H1 (cell line): ENCODE results near the gene TOR1AIP1. TPM values are rescaled to one million over a fixed set of nuclear protein-coding genes. Genes with fewer than 3 reads are reported as not detected.
"Not testable (repeated sequence)": the region's sequence is repeated elsewhere in the genome, so short reads cannot be mapped to it uniquely, and the experiment has no call there.

Source experiments
- CTCF ChIA-PET: fragments of 300-600 bp; sonication (Branson Sonifier 250); formaldehyde crosslinking; loops from one replicate; lab custom pipeline; 2021; ENCODE audit not compliant: partially characterized antibody; lab: Charles Lee
- POLR2A ChIA-PET: fragments of 300-600 bp; sonication (Branson Sonifier 250); formaldehyde crosslinking; loops from one replicate; lab custom pipeline; 2021; ENCODE audit warnings: inconsistent platforms; ENCODE audit not compliant: partially characterized antibody; lab: Charles Lee
- DNase-seq, 2 experiments: peaks; one replicate each; pipeline versions ENCODE4 v3.0.0 to v3.0.0-alpha.2; 2010 to 2022; ENCODE audit warnings: low spot score in 2 of 2, low read depth in 1 of 2, mixed read lengths in 1 of 2
- FAIRE-seq: peaks from 2 replicates; lab custom pipeline; 2011; peaks lifted over from hg19 to GRCh38; lab: Jason Lieb, UNC
- H2AFZ ChIP-seq: 2 replicates; pipeline ENCODE4 v1.8.1; 2012; ENCODE audit warnings: low read length, inconsistent platforms
- H2AK5ac ChIP-seq: 2 replicates; pipeline ENCODE4 v1.6.1; 2013; ENCODE audit warnings: low read depth, low read length
- H2BK120ac ChIP-seq: replicated peaks from 2 replicates; pipeline ENCODE3; 2013; ENCODE audit warnings: low read depth, low read length, inconsistent platforms
- H2BK12ac ChIP-seq: 2 replicates; pipeline ENCODE4 v1.6.1; 2013; ENCODE audit warnings: low read depth, low read length
- H2BK15ac ChIP-seq: 2 replicates; pipeline ENCODE4 v1.6.1; 2013; ENCODE audit warnings: low read length
- H2BK20ac ChIP-seq: 2 replicates; pipeline ENCODE4 v1.6.1; 2013; ENCODE audit warnings: low read length
- H2BK5ac ChIP-seq: 2 replicates; pipeline ENCODE4 v1.6.1; 2013; ENCODE audit warnings: low read depth, low read length
- H3K14ac ChIP-seq: 2 replicates; pipeline ENCODE4 v1.6.1; 2013; ENCODE audit warnings: inconsistent platforms; ENCODE audit not compliant: insufficient read length
- H3K18ac ChIP-seq: 2 replicates; pipeline ENCODE4 v1.6.1; 2013; ENCODE audit warnings: low read length; ENCODE audit errors: extremely low read depth
- H3K23ac ChIP-seq: 2 replicates; pipeline ENCODE4 v1.6.1; 2013; ENCODE audit warnings: inconsistent platforms; ENCODE audit not compliant: insufficient read length
- H3K23me2 ChIP-seq: 2 replicates; pipeline ENCODE4 v1.6.1; 2013; ENCODE audit warnings: low read depth, low read length
- H3K27ac ChIP-seq: 2 replicates; pipeline ENCODE4 v1.6.1; 2011; ENCODE audit warnings: low read depth, low read length, inconsistent platforms
- H3K27me3 ChIP-seq, 4 experiments: replicated peaks in 1 of 4; 1 replicate in 1 of 4; 2 replicates in 3 of 4; pipeline versions ENCODE4 v1.6.1 to v1.8.1; 2011 to 2013; ENCODE audit warnings: low read length in 3 of 4, mild to moderate bottlenecking in 3 of 4, inconsistent platforms in 2 of 4, mixed read lengths in 2 of 4, moderate library complexity in 1 of 4; ENCODE audit not compliant: control insufficient read depth in 3 of 4, insufficient read depth in 3 of 4; ENCODE audit errors: extremely low read depth in 1 of 4
- H3K36me3 ChIP-seq, 4 experiments: 2 replicates each; pipeline versions ENCODE4 v1.6.1 to v1.8.1; 2011 to 2013; ENCODE audit warnings: mild to moderate bottlenecking in 4 of 4, low read length in 3 of 4, moderate library complexity in 2 of 4, control low read depth in 1 of 4, inconsistent platforms in 1 of 4; ENCODE audit not compliant: insufficient read depth in 4 of 4, control insufficient read depth in 2 of 4
- H3K4ac ChIP-seq: replicated peaks from 2 replicates; pipeline ENCODE3; 2013; ENCODE audit warnings: low read length, low read depth, mixed read lengths, inconsistent platforms; ENCODE audit not compliant: insufficient read length
- H3K4me1 ChIP-seq, 4 experiments: replicated peaks in 1 of 4; 1 replicate in 1 of 4; 2 replicates in 3 of 4; pipeline versions ENCODE4 v1.6.1 to v1.8.1; 2011 to 2013; ENCODE audit warnings: low read length in 3 of 4, inconsistent platforms in 2 of 4, mixed read lengths in 1 of 4; ENCODE audit not compliant: insufficient read depth in 4 of 4, control insufficient read depth in 3 of 4
- H3K4me2 ChIP-seq, 2 experiments: 2 replicates each; pipeline versions ENCODE4 v1.6.1 to v1.8.1; 2011 to 2013; ENCODE audit warnings: low read depth in 2 of 2, low read length in 2 of 2, control low read depth in 1 of 2, inconsistent platforms in 1 of 2, mild to moderate bottlenecking in 1 of 2; ENCODE audit not compliant: insufficient read depth in 1 of 2
- H3K4me3 ChIP-seq, 4 experiments: fragments of 200-600, 300-600 bp in 1 of 4; sonication (generic), shearing (Covaris generic), sonication (Bioruptor Twin) in 1 of 4; 2 replicates each; pipeline versions ENCODE4 v1.5.1 to v1.8.1; 2011 to 2016; ENCODE audit warnings: low read length in 4 of 4, low read depth in 3 of 4, control low read depth in 2 of 4, inconsistent platforms in 2 of 4, mild to moderate bottlenecking in 2 of 4, mixed read lengths in 1 of 4, moderate library complexity in 1 of 4; ENCODE audit not compliant: insufficient read depth in 2 of 4; ENCODE audit errors: extremely low read depth in 1 of 4
- H3K56ac ChIP-seq: replicated peaks from 2 replicates; pipeline ENCODE3; 2013; ENCODE audit warnings: low read depth, mild to moderate bottlenecking, mixed read lengths, low read length, inconsistent platforms; ENCODE audit not compliant: insufficient read length
- H3K79me1 ChIP-seq: 2 replicates; pipeline ENCODE4 v1.6.1; 2013; ENCODE audit warnings: low read depth, low read length, control low read depth
- H3K79me2 ChIP-seq, 2 experiments: 2 replicates each; pipeline versions ENCODE4 v1.6.1 to v1.8.1; 2012 to 2013; ENCODE audit warnings: low read length in 2 of 2, mild to moderate bottlenecking in 2 of 2, inconsistent platforms in 1 of 2; ENCODE audit not compliant: insufficient read depth in 2 of 2, control insufficient read depth in 1 of 2
- H3K9ac ChIP-seq, 4 experiments: replicated peaks in 1 of 4; 1 replicate in 1 of 4; 2 replicates in 3 of 4; pipeline versions ENCODE4 v1.6.1 to v1.8.1; 2011 to 2013; ENCODE audit warnings: low read depth in 3 of 4, low read length in 3 of 4, control low read depth in 2 of 4, mild to moderate bottlenecking in 2 of 4, moderate library complexity in 2 of 4, inconsistent platforms in 1 of 4; ENCODE audit errors: extremely low read depth in 1 of 4
- H3K9me3 ChIP-seq, 2 experiments: 2 replicates each; pipeline versions ENCODE4 v1.6.1 to v1.8.1; 2012 to 2013; ENCODE audit warnings: mild to moderate bottlenecking in 2 of 2, moderate library complexity in 2 of 2, control low read depth in 1 of 2, inconsistent platforms in 1 of 2, low read depth in 1 of 2, low read length in 1 of 2, mixed read lengths in 1 of 2; ENCODE audit not compliant: insufficient read depth in 2 of 2
- H4K20me1 ChIP-seq, 2 experiments: replicated peaks in 1 of 2; 2 replicates each; pipeline versions ENCODE3 to v1.8.1; 2011 to 2013; ENCODE audit warnings: inconsistent platforms in 2 of 2, low read length in 2 of 2, mild to moderate bottlenecking in 1 of 2; ENCODE audit not compliant: insufficient read depth in 2 of 2, control insufficient read depth in 1 of 2
- H4K5ac ChIP-seq: 2 replicates; pipeline ENCODE4 v1.6.1; 2013; ENCODE audit warnings: low read length, low read depth, mixed read lengths, inconsistent platforms; ENCODE audit not compliant: insufficient read length
- H4K8ac ChIP-seq: 2 replicates; pipeline ENCODE4 v1.8.0; 2013; ENCODE audit warnings: mild to moderate bottlenecking, moderate library complexity, low read length, inconsistent platforms; ENCODE audit not compliant: insufficient read depth; ENCODE audit errors: extremely low read depth
- H4K91ac ChIP-seq: replicated peaks from 2 replicates; pipeline ENCODE3; 2013; ENCODE audit warnings: low read length, mixed read lengths, inconsistent platforms; ENCODE audit not compliant: insufficient read length
- WGBS, 2 experiments: shearing (Covaris generic) in 1 of 2; methylation state at CpG; one replicate each; pipeline versions ENCODE4 v1.1.6 to v1.1.7; 2013 to 2015; ENCODE audit warnings: low lambda C conversion rate in 2 of 2, mixed read lengths in 2 of 2, inconsistent platforms in 1 of 2, low coverage in 1 of 2, missing lambda C conversion rate in 1 of 2; ENCODE audit not compliant: insufficient replicate concordance in 2 of 2, insufficient coverage in 1 of 2, insufficient read length in 1 of 2; ENCODE audit errors: extremely low coverage in 1 of 2, missing lambda C conversion rate in 1 of 2; 5-methylcytosine and 5-hydroxymethylcytosine counted together
- polyA plus RNA-seq, 7 experiments: library from polyadenylated mRNA; depleted of rRNA in 3 of 7; stranded (reverse) in 5 of 7; unstranded in 2 of 7; fragments of >200 nt in 5 of 7; fragments of 200-250 nt in 2 of 7; gene quantifications; 1 replicate in 5 of 7; 2 replicates in 1 of 7; 4 replicates in 1 of 7; pipeline versions ENCODE4 v1.2.1 to v1.2.3, GENCODE V29; 2011 to 2013; ENCODE audit warnings: missing spikeins in 2 of 7, mixed read lengths in 2 of 7
- total RNA-seq: library from RNA; stranded (reverse); fragmentation: NEBNext Ultra II Directional; extraction: Animal tissue kit (Norgen Biotek cat#: 25700); gene quantifications from 2 replicates; pipeline ENCODE4 v1.2.1, GENCODE V29; 2021

The TOR1AIP1 gene
- total and polyA plus RNA-seq, 2 of the 8 experiments (the other 6 are each of a cell fraction or from before 2014, with no cell fraction given) = 5.7 to 22.8 TPM

DNA sequence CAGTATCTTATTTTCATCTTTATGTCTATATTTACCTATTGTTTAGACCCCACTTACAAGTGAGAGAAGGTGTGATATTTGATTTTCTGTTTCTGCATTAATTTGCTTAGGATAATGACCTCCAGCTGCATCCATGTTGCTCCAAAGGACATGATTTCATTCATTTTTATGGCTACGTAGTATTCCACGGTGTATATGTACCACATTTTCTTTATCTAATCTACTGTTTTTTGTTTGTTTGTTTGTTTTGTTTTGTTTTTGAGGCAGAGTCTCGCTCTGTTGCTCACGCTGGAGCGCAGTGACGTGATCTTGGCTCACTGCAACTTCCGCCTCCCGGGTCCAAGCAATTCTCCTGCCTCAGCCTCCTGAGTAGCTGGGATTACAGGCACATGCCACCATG is 80.1 kb downstream of the TOR1AIP1 start:
- H3K9me3 ChIP-seq, H4K20me1 ChIP-seq, H3K23ac ChIP-seq, H2AK5ac ChIP-seq, H2BK15ac ChIP-seq, H3K4me1 ChIP-seq, H2BK120ac ChIP-seq, H3K23me2 ChIP-seq, H3K9ac ChIP-seq, H3K27me3 ChIP-seq, H3K4ac ChIP-seq, DNase-seq, H3K36me3 ChIP-seq, POLR2A ChIA-PET, H4K91ac ChIP-seq, H2BK12ac ChIP-seq, H2BK20ac ChIP-seq, FAIRE-seq, H3K56ac ChIP-seq, H3K4me3 ChIP-seq, H3K14ac ChIP-seq, H3K18ac ChIP-seq, H3K4me2 ChIP-seq, H3K27ac ChIP-seq, H2AFZ ChIP-seq, H4K5ac ChIP-seq, H4K8ac ChIP-seq, H3K79me1 ChIP-seq, H2BK5ac ChIP-seq: not testable (repeated sequence)
- peaks cover 0 to 94% of the 10 kb centered on the region in 2 experiments; a peak in 3 of 4 replicates for H3K79me2 ChIP-seq
- 98% methylated on average over 8 of the region's 8 CpGs; no CpG with 5 or more reads in 1 of the 2 experiments for WGBS, 2 experiments
- CTCF ChIA-PET = interaction anchor here (1.1 kb wide), 1 partner anchor 79 kb away, joined by 3 read pairs; no protein-coding TSS in a partner anchor
